HCT116 (cell line): ENCODE data around the gene COL19A1. TPM values are rescaled to one million over a fixed set of nuclear protein-coding genes. Genes with fewer than 3 reads are reported as not detected.

Experiments used
- ATAC-seq: fragments of 200-7000 bp; cut with Tn5 transposase; 2 replicates; pipeline ENCODE4 v1.9.1; 2020; ENCODE audit warnings: mild to moderate bottlenecking, moderate library complexity
- BruUV-seq: library from RNA; stranded (reverse); fragments of 400-500 nt; replicated peaks from 2 replicates; lab custom pipeline; 2021; lab: Mats Ljungman, UMichigan
- CTCF ChIA-PET: fragments of 300-600 bp; sonication (Branson Sonifier 250); formaldehyde crosslinking; loops from one replicate; lab custom pipeline; 2021; ENCODE audit warnings: antibody characterized with exemption; lab: Charles Lee
- POLR2A ChIA-PET: fragments of 300-600, 350-600 bp; sonication (Branson Sonifier 250); formaldehyde crosslinking; loops from one replicate; lab custom pipeline; 2021; ENCODE audit warnings: antibody characterized with exemption; lab: Charles Lee
- RAD21 ChIA-PET, 2 experiments: fragments of 300-600 bp; sonication (Branson Sonifier 250); formaldehyde crosslinking; loops; one replicate each; lab custom pipeline; 2023; ENCODE audit warnings: low total read pairs in 2 of 2; ENCODE audit not compliant: uncharacterized antibody in 2 of 2, unreplicated experiment in 2 of 2, low non-redundant PET in 1 of 2; lab: Charles Lee
- DNase-seq: peaks from one replicate; pipeline ENCODE4 v3.0.0-alpha.2; 2010; ENCODE audit warnings: low read depth, low spot score
- H2AFZ ChIP-seq: fragments of 200-600 bp; shearing (Covaris generic), sonication (generic); 2 replicates; pipeline ENCODE4 v1.6.1; 2017; ENCODE audit warnings: low read depth, mixed run types, mixed read lengths, antibody characterized with exemption, low read length; ENCODE audit not compliant: poor library complexity, severe bottlenecking
- H3K27ac ChIP-seq: 2 replicates; pipeline ENCODE4 v1.5.1; 2012; ENCODE audit warnings: low read depth, low read length
- H3K27me3 ChIP-seq: fragments of 200-600 bp; sonication (generic); 2 replicates; pipeline ENCODE4 v1.6.1; 2016; ENCODE audit warnings: mixed run types, low read length, mixed read lengths; ENCODE audit not compliant: insufficient read depth
- H3K36me3 ChIP-seq, 2 experiments: fragments of 200-500 bp in 1 of 2; fragments of 200-600 bp in 1 of 2; sonication (Bioruptor generic) in 1 of 2; sonication (generic) in 1 of 2; 2 replicates each; pipeline versions ENCODE4 v1.5.1 to v1.6.1; 2014 to 2016; ENCODE audit warnings: low read length in 2 of 2, inconsistent platforms in 1 of 2, mixed read lengths in 1 of 2, mixed run types in 1 of 2; ENCODE audit not compliant: insufficient read depth in 2 of 2, control insufficient read depth in 1 of 2
- H3K4me1 ChIP-seq, 2 experiments: fragments of 200-600 bp in 1 of 2; sonication (generic) in 1 of 2; 2 replicates each; pipeline versions ENCODE4 v1.5.1 to v1.6.1; 2012 to 2017; ENCODE audit warnings: low read length in 2 of 2, inconsistent platforms in 1 of 2, mild to moderate bottlenecking in 1 of 2, mixed read lengths in 1 of 2, mixed run types in 1 of 2, moderate library complexity in 1 of 2; ENCODE audit not compliant: insufficient read depth in 2 of 2, control insufficient read depth in 1 of 2
- H3K4me2 ChIP-seq: fragments of 200-600 bp; sonication (generic); 2 replicates; pipeline ENCODE4 v1.6.1; 2017; ENCODE audit warnings: mixed run types, low read length, mixed read lengths
- H3K4me3 ChIP-seq, 2 experiments: fragments of 200-600 bp in 1 of 2; sonication (generic) in 1 of 2; replicated peaks in 1 of 2; 2 replicates each; pipeline ENCODE4 v1.5.1; 2011 to 2016; ENCODE audit warnings: low read length in 2 of 2, control low read depth in 1 of 2, low read depth in 1 of 2, mild to moderate bottlenecking in 1 of 2, mixed read lengths in 1 of 2, mixed run types in 1 of 2
- H3K79me2 ChIP-seq: fragments of 200-600 bp; sonication (generic); 2 replicates; pipeline ENCODE4 v1.6.1; 2017; ENCODE audit warnings: mild to moderate bottlenecking, mixed run types, low read length, moderate library complexity, mixed read lengths; ENCODE audit not compliant: insufficient read depth
- H3K9ac ChIP-seq: fragments of 200-600 bp; sonication (generic); 2 replicates; pipeline ENCODE4 v1.6.1; 2016; ENCODE audit warnings: low read length, mixed read lengths
- H3K9me2 ChIP-seq: fragments of 200-600 bp; sonication (generic), shearing (Covaris generic); 2 replicates; pipeline ENCODE4 v1.6.1; 2017; ENCODE audit warnings: mixed run types, mild to moderate bottlenecking, moderate library complexity; ENCODE audit not compliant: insufficient read depth
- H3K9me3 ChIP-seq, 2 experiments: fragments of 200-500 bp in 1 of 2; fragments of 200-600 bp in 1 of 2; sonication (Bioruptor generic) in 1 of 2; sonication (generic) in 1 of 2; 2 replicates each; pipeline ENCODE4 v1.6.1; 2014 to 2017; ENCODE audit warnings: low read length in 2 of 2, mixed read lengths in 2 of 2, inconsistent platforms in 1 of 2, low read depth in 1 of 2, mild to moderate bottlenecking in 1 of 2, mixed run types in 1 of 2, moderate library complexity in 1 of 2; ENCODE audit not compliant: control insufficient read depth in 1 of 2, insufficient read depth in 1 of 2
- H4K20me1 ChIP-seq: fragments of 200-600 bp; sonication (generic), shearing (Covaris generic); 2 replicates; pipeline ENCODE4 v1.6.1; 2017; ENCODE audit warnings: mixed run types, mild to moderate bottlenecking, moderate library complexity; ENCODE audit not compliant: insufficient read depth
- ATF3 ChIP-seq: IDR thresholded peaks from 2 replicates; pipeline ENCODE4 v1.6.1; 2012
- CBX3 ChIP-seq: IDR thresholded peaks from 2 replicates; pipeline ENCODE4 v1.6.1; 2012; ENCODE audit warnings: low read depth
- EGR1 ChIP-seq: IDR thresholded peaks from 2 replicates; pipeline ENCODE4 v1.6.1; 2012; ENCODE audit warnings: low read depth
- ELF1 ChIP-seq: IDR thresholded peaks from 2 replicates; pipeline ENCODE4 v1.6.1; 2012; ENCODE audit warnings: low read depth, borderline replicate concordance
- FOSL1 ChIP-seq: IDR thresholded peaks from 2 replicates; pipeline ENCODE4 v1.6.1; 2012; ENCODE audit warnings: low read depth
- JUND ChIP-seq: IDR thresholded peaks from 2 replicates; pipeline ENCODE4 v1.6.1; 2012
- MAX ChIP-seq: IDR thresholded peaks from 2 replicates; pipeline ENCODE4 v1.6.1; 2012
- POLR2A ChIP-seq: IDR thresholded peaks from 2 replicates; pipeline ENCODE4 v1.7.0; 2011; ENCODE audit warnings: borderline replicate concordance; ENCODE audit not compliant: insufficient read depth, insufficient read length; ENCODE audit errors: extremely low read depth
- RAD21 ChIP-seq: IDR thresholded peaks from 2 replicates; pipeline ENCODE4 v1.6.1; 2012; ENCODE audit warnings: low read depth, mild to moderate bottlenecking
- REST ChIP-seq: IDR thresholded peaks from 2 replicates; pipeline ENCODE4 v1.6.1; 2012; ENCODE audit warnings: low read depth
- SP1 ChIP-seq: IDR thresholded peaks from 2 replicates; pipeline ENCODE4 v1.6.1; 2012; ENCODE audit warnings: low read depth
- SRF ChIP-seq: IDR thresholded peaks from 2 replicates; pipeline ENCODE4 v1.6.1; 2012; ENCODE audit warnings: low read depth
- TCF7L2 ChIP-seq: IDR thresholded peaks from 2 replicates; pipeline ENCODE4 v1.7.0; 2011; ENCODE audit warnings: borderline replicate concordance, inconsistent platforms; ENCODE audit not compliant: insufficient read depth, insufficient read length; ENCODE audit errors: extremely low read depth
- YY1 ChIP-seq: IDR thresholded peaks from 2 replicates; pipeline ENCODE4 v1.6.1; 2011; ENCODE audit warnings: low read length, low read depth, moderate library complexity, mild to moderate bottlenecking; ENCODE audit not compliant: insufficient replicate concordance; ENCODE audit errors: extremely low read depth
- ZBTB33 ChIP-seq: IDR thresholded peaks from 2 replicates; pipeline ENCODE4 v1.6.1; 2011; ENCODE audit warnings: mild to moderate bottlenecking, low read length, moderate library complexity; ENCODE audit not compliant: insufficient replicate concordance; ENCODE audit errors: extremely low read depth
- ZFX ChIP-seq: fragments of 450-650 bp; IDR thresholded peaks from 2 replicates; pipeline ENCODE4 v1.6.1; 2017
- intact Hi-C: fragments of 100-400 bp; cut with micrococcal nuclease; formaldehyde crosslinking; loops from 2 replicates; pipeline ENCODE4 v1.10.0; 2022
- total RNA-seq: library from RNA; stranded (reverse); gene quantifications from one replicate; pipeline ENCODE4 v1.2.1, GENCODE V29; 2021; ENCODE audit not compliant: unreplicated experiment

COL19A1 gene
- total RNA-seq, 1 experiment from 2014 or later, result not detected

- TF ChIP-seq POLR2A (no peak), ZFX (no peak), EGR1 (no peak), ELF1 (no peak), SRF (no peak), YY1 (no peak), SP1 (no peak), ZBTB33 (no peak), ATF3 (no peak), JUND (no peak), RAD21 (no peak)
Observed at GRCh38 chr6:70062010-70062409, 195.7 kb downstream of the COL19A1 start (continued).

- H3K79me2 ChIP-seq, result no peaks in the 10 kb centered on the region
- BruUV-seq, result no TSS peak
- RAD21 ChIA-PET, result no interaction called here
- CTCF ChIA-PET, result no interaction called here
- H3K27ac ChIP-seq, result no peak overlapping the region
- H4K20me1 ChIP-seq, result no peaks in the 10 kb centered on the region
- H3K4me1 ChIP-seq, result no peaks in the 10 kb centered on the region
- H3K27me3 ChIP-seq, result peaks cover 12% of the 10 kb centered on the region; the same call in 1 of the 2 replicates
- POLR2A ChIA-PET, result no interaction called here
- H2AFZ ChIP-seq, result no peak overlapping the region
- no peaks in the 10 kb centered on the region for H3K9me3 ChIP-seq
- H3K9ac ChIP-seq, result no peak overlapping the region
- H3K4me2 ChIP-seq, result no peak overlapping the region
- H3K36me3 ChIP-seq, result no peaks in the 10 kb centered on the region
- H3K9me2 ChIP-seq, result no peaks in the 10 kb centered on the region
- no peak for DNase-seq
- ATAC-seq, result no peak
- H3K4me3 ChIP-seq, result no peak overlapping the region
- intact Hi-C loops, result no loop called here
- TF ChIP-seq MAX, result no peak
- TF ChIP-seq REST, result no peak
- TF ChIP-seq SP1, result no peak
- no peak for TF ChIP-seq FOSL1
- no peak for TF ChIP-seq SRF
- no peak for TF ChIP-seq RAD21
- no peak for TF ChIP-seq EGR1
- TF ChIP-seq ZFX, result no peak
- no peak for TF ChIP-seq ZBTB33
- TF ChIP-seq CBX3, result no peak
- no peak for TF ChIP-seq YY1
- TF ChIP-seq ATF3, result no peak
- no peak for TF ChIP-seq TCF7L2
Observed at GRCh38 chr6:70072540-70073179, 206.3 kb downstream of the COL19A1 start.
